DOHH2 (cell line): ENCODE measurements around the gene BSN.

Experiments used
- H3F3A ChIP-seq: fragments of 200-600 bp; sonication (generic), shearing (Covaris generic); 2 replicates; pipeline ENCODE4 v1.6.0; 2016; ENCODE audit warnings: antibody characterized with exemption, mild to moderate bottlenecking; ENCODE audit not compliant: control insufficient read depth, insufficient read depth
- H3K27ac ChIP-seq: fragments of 200-600 bp; sonication (generic); 2 replicates; pipeline ENCODE4 v1.5.1; 2014; ENCODE audit warnings: low read depth, mild to moderate bottlenecking, low read length, moderate library complexity
- H3K27me3 ChIP-seq: fragments of 200-600 bp; sonication (generic); 2 replicates; pipeline ENCODE4 v1.6.1; 2014; ENCODE audit warnings: mild to moderate bottlenecking, low read length, mixed read lengths; ENCODE audit not compliant: control insufficient read depth
- H3K36me3 ChIP-seq: fragments of 200-600 bp; sonication (generic); 2 replicates; pipeline ENCODE4 v1.6.1; 2014; ENCODE audit warnings: mild to moderate bottlenecking, low read length, moderate library complexity, mixed read lengths; ENCODE audit not compliant: control insufficient read depth
- H3K4me1 ChIP-seq: fragments of 200-600 bp; sonication (generic); 2 replicates; pipeline ENCODE4 v1.6.1; 2014; ENCODE audit warnings: mild to moderate bottlenecking, low read length, mixed read lengths; ENCODE audit not compliant: control insufficient read depth
- H3K4me2 ChIP-seq: fragments of 200-600 bp; sonication (generic); 2 replicates; pipeline ENCODE4 v1.6.0; 2014; ENCODE audit warnings: mild to moderate bottlenecking, low read length, moderate library complexity
- H3K4me3 ChIP-seq: fragments of 200-600 bp; sonication (generic); 2 replicates; pipeline ENCODE4 v1.5.1; 2014; ENCODE audit warnings: mild to moderate bottlenecking, low read length, mixed read lengths
- H3K79me2 ChIP-seq: fragments of 200-600 bp; sonication (generic); 2 replicates; pipeline ENCODE4 v1.6.1; 2014; ENCODE audit warnings: mild to moderate bottlenecking, low read length, mixed read lengths; ENCODE audit not compliant: control insufficient read depth
- H3K9me2 ChIP-seq: fragments of 200-600 bp; sonication (generic); replicated peaks from 2 replicates; pipeline ENCODE4 v1.6.1; 2014; ENCODE audit warnings: mild to moderate bottlenecking, low read length, mixed read lengths; ENCODE audit not compliant: control insufficient read depth
- H3K9me3 ChIP-seq: fragments of 200-600 bp; sonication (generic); 2 replicates; pipeline ENCODE4 v1.6.1; 2014; ENCODE audit warnings: antibody characterized with exemption, low read length, mixed read lengths; ENCODE audit not compliant: control insufficient read depth, insufficient read depth
- H4K20me1 ChIP-seq: fragments of 200-600 bp; sonication (generic); 2 replicates; pipeline ENCODE4 v1.6.0; 2014; ENCODE audit warnings: low read depth, mild to moderate bottlenecking, antibody characterized with exemption, low read length, moderate library complexity; ENCODE audit not compliant: control insufficient read depth, insufficient read depth
- EZH2phosphoT487 ChIP-seq: fragments of 200-600 bp; sonication (generic); IDR thresholded peaks from 2 replicates; pipeline ENCODE4 v1.6.1; 2017; ENCODE audit warnings: borderline replicate concordance, mild to moderate bottlenecking, antibody characterized with exemption, low read length, moderate library complexity, mixed read lengths
- TF ChIP-seq, protein P1 (sequence below): fragments of 200-600 bp; sonication (generic); IDR thresholded peaks from one replicate; pipeline ENCODE4 v1.5.1; 2014; ENCODE audit warnings: antibody characterized with exemption, mild to moderate bottlenecking, low read depth, low read length; ENCODE audit not compliant: poor library complexity, severe bottlenecking

BSN gene

GRCh38 chr3:49518016-49518415 is 36.3 kb upstream of the BSN start:
- Histone ChIP-seq H3K27me3 (no peaks in the 10 kb centered on the region), H4K20me1 (0 out of 2 replicates have a peak, but pooled peaks cover 9% of the 10 kb centered on the region), H3K9me2 (no peaks in the 10 kb centered on the region), H3F3A (no peaks in the 10 kb centered on the region), H3K9me3 (no peaks in the 10 kb centered on the region), H3K79me2 (no peaks in the 10 kb centered on the region), H3K27ac (no peak overlapping the region), H3K36me3 (peaks cover 32% of the 10 kb centered on the region), H3K4me1 (no peaks in the 10 kb centered on the region), H3K4me3 (no peak overlapping the region), H3K4me2 (no peak overlapping the region)
- TF ChIP-seq, protein P1, sequence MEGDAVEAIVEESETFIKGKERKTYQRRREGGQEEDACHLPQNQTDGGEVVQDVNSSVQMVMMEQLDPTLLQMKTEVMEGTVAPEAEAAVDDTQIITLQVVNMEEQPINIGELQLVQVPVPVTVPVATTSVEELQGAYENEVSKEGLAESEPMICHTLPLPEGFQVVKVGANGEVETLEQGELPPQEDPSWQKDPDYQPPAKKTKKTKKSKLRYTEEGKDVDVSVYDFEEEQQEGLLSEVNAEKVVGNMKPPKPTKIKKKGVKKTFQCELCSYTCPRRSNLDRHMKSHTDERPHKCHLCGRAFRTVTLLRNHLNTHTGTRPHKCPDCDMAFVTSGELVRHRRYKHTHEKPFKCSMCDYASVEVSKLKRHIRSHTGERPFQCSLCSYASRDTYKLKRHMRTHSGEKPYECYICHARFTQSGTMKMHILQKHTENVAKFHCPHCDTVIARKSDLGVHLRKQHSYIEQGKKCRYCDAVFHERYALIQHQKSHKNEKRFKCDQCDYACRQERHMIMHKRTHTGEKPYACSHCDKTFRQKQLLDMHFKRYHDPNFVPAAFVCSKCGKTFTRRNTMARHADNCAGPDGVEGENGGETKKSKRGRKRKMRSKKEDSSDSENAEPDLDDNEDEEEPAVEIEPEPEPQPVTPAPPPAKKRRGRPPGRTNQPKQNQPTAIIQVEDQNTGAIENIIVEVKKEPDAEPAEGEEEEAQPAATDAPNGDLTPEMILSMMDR = no peak
- no peak for TF ChIP-seq EZH2phosphoT487

DNA sequence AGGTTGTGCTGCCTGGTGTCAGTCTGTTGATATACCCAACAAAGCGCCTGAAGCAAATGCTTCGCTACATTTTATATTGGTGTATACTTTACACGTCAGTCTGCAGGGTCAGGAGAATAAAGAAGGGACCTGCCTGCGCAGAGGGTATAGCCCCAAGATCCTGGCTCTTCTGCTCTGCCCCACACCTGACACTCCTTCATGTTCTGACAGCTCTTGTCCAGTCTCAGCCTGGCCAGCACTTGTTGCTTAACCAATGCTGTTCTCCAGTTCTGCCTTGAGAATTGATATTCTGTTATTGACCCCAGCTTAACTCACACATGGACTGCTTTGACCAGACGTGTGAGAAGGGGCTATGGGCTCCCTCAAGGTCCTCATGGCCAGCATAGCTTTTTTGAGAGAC is 35.8 kb upstream of the BSN start:
- Histone ChIP-seq H3K79me2 (no peaks in the 10 kb centered on the region), H3K36me3 (peaks cover 28% of the 10 kb centered on the region), H3K9me2 (no peaks in the 10 kb centered on the region), H3K27ac (no peak overlapping the region), H3K4me3 (no peak overlapping the region), H3F3A (no peaks in the 10 kb centered on the region), H4K20me1 (0 out of 2 replicates have a peak, but pooled peaks cover 9% of the 10 kb centered on the region), H3K4me1 (no peaks in the 10 kb centered on the region), H3K9me3 (no peaks in the 10 kb centered on the region), H3K27me3 (no peaks in the 10 kb centered on the region), H3K4me2 (no peak overlapping the region)
- TF ChIP-seq, protein P1 = no peak
- TF ChIP-seq EZH2phosphoT487 = no peak

DNA sequence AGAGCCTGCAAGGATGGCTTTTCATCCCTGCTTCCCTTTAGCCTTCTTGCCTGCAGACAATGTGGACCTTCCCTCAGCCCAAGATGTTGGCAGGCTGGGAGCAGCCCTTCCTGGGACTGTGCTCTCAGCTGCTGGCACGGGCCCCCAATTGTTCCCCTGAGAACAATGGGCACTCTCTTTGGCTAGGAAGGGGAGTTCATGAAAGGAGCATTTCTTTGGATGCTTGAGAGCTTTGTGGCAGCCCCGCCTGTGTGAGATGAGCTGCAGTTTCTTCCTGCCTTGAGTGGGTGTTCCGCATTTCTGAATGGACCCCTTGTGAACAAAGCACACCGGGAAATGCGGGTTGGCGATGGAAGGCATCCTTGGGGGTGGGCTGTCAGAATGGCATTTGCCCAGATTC is 35.0 kb upstream of the BSN start:
- Histone ChIP-seq H3K9me3 (no peaks in the 10 kb centered on the region), H3K9me2 (no peaks in the 10 kb centered on the region), H3K27ac (no peak overlapping the region), H3K36me3 (peaks cover 28% of the 10 kb centered on the region), H3F3A (no peaks in the 10 kb centered on the region), H4K20me1 (0 out of 2 replicates have a peak, but pooled peaks cover 9% of the 10 kb centered on the region), H3K27me3 (no peaks in the 10 kb centered on the region), H3K4me1 (no peaks in the 10 kb centered on the region), H3K4me3 (no peak overlapping the region), H3K4me2 (no peak overlapping the region), H3K79me2 (no peaks in the 10 kb centered on the region)
- TF ChIP-seq, protein P1 = no peak
- no peak for TF ChIP-seq EZH2phosphoT487
